Kidney tubule cell (primary cell): ENCODE results near the gene HES2.
"Not testable (repeated sequence)": the region's sequence is repeated elsewhere in the genome, so short reads cannot be mapped to it uniquely, and the experiment has no call there.

Experiments used
- DNase-seq: peaks from one replicate; pipeline ENCODE4 v3.0.0-alpha.2; 2018; ENCODE audit warnings: low spot score

The HES2 gene

DNA sequence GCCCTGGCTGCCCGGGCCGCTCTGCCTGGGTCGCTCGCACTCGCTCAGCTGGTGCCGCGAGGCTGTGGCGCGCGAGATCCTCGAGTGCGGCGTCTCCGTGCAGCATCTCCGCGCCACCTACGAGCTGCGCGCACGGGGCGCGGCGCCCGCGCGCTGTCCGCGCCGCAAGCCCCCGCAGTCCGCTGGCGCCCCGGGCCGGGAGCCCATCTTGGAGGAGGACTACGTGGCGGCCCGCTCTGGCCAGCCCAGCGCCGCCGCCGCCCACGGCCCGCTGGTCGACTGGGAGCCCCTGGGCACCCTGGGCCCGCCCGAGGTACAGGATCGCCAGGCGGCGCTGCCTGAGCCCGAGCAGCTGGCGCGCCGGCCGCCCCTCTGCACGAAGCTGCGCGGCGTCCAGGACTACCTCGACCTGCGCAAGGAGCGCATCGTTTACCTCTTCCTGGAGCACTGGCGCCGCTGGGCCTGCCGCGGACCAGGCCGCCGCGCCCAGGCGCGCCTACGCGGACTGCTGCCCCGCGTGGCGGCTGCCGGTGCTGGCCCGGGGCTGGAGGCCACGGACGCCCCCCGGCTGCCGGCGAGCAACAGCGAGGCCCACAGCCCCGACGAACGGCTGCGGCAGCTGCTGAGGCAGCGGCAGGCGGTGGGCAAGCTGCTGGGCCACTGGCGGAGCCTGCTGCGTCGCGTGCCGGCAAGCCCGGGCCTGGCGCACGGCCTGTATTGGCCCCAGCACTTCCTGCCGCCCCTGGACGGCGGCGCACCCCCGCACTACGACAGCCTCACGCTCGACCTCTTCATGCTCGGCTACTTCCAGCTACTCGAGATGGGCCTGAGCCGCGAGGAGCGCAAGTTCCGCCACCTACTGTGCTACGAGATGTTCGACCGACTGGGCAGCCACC, 35.4 kb upstream of the HES2 start:
- no peak for DNase-seq

DNA sequence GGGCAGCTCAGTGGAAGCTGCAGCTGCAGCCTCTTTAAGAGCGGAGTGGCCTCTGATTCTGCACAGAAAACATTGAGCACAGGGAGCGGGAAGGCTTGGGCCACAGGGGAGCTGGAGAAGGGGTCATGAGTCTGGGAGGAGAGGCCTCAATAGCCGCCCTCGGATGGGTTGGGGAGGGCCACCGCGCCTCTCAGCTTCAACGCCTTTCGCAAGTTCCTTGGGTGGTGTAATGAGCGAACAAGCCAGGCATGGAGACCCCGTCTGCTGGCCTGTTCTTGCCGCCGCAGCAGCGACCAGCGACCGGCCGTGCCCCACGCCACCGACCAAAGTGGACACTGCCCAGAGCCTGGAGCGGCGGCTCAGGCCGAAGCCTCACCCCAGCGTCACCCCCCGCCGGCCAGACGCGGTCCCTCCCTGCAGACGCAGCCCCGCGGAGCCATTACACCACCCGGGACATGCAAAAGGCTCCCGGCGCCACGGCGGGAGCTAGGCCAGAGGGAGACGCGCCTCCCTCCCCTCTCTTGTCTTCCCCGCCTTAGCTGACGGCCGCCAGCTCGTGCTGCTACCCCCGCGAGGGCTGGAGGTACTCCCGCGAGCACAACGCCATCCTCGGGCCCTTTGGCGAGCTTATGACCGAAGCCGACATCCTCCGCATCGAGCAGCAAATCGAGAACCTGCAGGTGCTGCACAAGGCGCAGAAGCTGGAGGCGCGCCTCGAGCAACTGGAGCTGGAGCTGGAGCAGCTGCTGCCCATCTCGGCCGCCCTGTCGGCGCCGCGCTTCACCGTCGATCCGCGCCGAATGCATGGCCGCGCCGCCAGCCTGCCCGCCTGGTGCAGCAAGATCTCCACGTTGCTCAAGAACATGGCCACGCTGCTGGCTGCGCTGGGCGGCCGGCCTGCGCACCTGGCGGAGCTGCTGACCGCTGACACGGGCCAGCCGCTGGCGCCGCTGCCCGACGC, 34.5 kb upstream of the HES2 start:
- DNase-seq: not testable (repeated sequence)

DNA sequence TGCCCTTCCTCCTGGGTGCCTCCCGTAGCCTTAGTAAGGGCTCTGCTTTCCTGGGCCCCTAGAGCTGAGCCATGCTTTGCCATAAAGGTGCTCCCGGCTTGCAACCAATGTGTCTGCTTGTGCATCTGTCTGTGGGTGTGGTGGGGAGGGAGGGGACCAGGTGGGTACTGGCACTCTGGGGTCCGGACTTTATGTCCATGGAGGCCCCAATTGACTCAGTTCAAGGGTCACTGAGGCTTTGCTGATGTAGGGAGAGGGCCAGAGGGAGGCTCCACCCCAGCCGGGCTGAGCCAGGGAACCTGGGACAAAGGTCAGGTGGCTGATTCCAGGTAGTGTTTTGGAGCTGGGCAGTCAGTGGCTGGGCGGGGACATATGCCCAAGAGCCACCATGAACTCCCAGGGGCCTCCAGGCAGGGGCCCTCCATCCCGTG, 31.2 kb upstream of the HES2 start:
- DNase-seq: no peak

GRCh38 chr1:6450486-6450885, 30.8 kb upstream of the HES2 start:
- not testable (repeated sequence) for DNase-seq

DNA sequence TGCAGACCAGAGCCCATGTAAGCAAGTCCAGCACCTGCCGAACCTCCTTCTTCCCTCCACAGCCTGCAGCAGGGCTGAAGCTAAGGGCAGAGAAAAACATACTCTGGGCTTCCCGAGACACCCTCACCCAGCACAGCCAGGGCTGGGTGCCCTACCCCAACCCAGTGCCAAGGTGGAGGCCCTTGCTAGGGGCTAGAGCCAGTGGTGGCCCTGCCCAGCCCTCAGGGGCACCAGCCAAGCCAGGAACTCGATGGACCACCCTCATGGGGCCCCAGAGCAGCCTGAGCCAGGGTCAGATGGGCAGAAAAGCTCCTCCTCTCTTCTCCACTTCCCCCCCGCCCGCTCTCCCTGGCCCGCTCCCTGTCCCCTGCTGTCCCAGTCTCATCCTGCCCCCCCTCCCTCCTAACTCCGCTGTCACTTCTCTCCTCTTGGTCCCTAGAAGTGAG, 30.3 kb upstream of the HES2 start:
- DNase-seq: no peak

DNA sequence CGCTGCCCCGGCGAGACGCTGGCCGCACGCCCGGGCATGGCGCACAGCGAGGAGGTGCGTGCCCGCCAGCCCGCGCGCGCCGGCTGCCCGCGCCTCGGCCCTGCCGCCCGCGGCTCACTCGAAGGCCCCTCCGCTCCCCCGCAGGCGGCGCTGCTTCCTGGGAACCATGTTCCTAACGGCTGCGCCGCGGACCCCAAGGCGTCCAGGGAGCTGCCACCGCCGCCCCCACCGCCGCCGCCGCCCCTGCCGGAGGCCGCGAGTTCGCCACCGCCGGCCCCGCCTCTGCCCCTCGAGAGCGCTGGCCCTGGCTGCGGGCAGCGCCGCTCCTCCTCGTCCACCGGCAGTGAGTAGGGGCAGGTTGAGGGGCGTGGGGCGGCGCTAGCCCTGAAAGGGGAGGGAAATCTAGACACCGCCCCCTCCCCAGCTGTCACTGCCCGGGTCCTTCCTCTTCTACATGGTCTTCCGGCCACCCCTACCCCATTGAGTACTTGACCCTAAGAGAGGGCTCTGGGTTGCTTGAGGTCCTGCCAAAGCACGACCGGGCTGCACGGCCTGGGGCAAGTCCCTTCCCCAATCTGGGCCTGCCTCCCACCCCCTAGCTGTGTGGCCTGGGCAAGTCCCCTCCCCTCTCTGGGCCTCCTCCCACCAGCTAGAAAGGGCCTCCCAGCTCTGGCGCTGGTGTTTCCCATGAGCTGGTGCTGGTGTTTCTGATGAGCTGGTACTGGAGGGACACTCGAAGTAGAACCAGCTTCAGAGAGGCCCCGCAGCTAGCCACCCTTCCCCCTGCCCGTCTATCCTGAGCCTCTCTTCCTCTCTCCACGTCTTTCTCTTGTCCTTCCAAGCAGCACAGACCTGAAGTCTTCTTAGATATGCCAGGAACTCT, 29.3 kb upstream of the HES2 start:
- no peak for DNase-seq

DNA sequence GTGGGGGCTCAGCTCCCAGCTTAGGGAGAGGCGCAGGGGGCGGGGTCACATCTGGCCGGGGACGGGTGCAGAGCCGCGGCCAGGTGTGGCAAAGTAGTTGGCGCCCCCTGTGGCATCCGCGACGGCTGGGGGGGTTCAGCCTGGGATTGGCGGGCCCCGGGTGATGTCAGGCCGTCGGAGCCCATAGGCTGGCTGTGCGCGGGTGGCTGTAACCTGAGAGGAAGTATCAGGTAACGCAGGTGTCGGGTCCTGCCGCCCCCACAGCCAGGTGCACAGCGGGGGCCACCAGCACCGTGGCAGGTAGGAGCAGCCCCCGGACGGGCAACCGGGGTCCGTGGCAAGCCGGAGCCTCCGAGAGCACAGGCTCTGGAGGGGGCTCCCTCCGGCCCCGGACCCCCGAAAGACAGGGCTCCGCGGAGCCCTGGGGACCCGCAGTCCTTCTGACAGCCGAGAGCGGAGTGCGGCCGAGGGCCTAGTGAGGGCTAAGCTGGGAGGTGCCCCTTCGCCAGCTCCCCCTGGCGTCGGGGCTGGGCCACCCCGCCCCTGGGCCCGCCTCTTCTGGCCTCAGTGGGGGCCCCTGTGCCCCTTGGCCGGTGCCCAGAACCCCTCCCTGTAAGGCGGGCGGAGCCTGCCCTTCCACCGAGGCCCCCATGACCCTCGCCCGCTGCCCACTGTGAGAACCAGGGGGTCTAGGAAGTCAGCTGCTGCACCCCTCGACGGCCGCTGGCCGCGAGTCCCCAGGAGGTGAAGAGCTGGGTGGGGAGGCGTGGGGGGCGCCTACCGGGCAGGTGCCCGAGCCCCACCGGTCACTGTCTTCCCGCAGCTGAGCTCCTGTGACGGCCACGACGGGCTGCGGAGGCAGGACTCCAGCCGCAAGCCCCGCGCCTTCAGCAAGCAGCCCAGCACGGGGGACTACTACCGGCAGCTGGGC, 28.4 kb upstream of the HES2 start:
- no peak for DNase-seq

DNA sequence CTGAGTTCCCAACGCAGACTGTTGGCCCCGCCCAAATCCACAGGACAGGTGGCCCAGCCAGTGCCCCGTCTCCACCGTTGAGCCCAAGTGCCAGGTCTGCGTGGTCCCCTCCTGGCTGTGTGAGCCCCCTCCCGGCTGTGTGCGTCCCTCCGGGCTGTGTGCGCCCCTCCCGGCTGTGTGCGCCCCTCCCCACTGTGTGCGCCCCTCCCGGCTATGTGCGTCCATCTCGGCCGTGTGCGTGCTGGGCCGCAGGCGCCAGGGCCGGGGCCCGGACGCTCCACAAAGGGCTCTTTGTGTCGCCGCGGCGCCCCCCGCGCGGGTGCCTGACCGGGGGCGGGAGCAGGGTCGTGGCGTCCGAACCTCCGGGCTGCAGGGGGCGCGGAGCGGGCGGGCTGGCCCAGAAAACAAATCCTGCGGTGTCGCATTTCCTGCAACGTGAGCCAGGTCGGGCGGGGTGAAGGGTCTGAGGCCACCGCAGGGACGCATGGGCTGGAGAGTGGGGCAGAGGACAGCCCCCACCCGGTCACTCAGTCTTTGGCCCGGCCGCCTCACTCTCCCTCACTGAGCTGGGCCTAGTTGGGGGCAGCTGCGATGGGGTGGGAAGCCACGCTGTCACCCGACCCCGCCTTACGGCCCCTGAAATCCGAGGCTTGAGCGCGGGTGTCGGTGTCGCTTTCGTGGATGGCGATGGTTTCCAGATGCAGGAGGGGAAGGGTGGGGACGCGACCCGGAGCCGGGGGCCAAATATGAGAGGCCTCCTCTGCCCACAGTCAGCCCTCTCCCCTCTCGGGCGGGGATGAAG, 27.5 kb upstream of the HES2 start:
- DNase-seq: no peak

DNA sequence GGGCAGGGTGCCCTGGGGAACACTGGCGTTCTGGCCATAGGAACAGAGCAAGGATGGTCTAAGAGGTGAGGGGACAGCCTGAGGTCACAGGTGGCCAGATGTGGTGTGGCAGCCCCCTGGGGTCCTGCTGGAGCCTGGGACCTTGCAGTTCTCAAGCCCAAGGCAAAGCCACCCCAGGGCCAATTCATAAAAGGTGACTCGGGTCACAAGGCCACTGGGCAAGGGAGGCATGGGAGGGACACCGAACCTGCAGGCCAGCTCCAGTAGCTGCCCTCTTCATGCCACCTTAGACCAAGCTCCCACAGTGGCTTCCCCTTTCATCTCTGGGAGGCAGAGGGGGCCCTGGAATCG, 26.9 kb upstream of the HES2 start:
- DNase-seq: no peak

GRCh38 chr1:6445929-6446328, 26.2 kb upstream of the HES2 start:
- DNase-seq: not testable (repeated sequence)

GRCh38 chr1:6445062-6445763, 25.5 kb upstream of the HES2 start:
- DNase-seq: peak; percentile 41

DNA sequence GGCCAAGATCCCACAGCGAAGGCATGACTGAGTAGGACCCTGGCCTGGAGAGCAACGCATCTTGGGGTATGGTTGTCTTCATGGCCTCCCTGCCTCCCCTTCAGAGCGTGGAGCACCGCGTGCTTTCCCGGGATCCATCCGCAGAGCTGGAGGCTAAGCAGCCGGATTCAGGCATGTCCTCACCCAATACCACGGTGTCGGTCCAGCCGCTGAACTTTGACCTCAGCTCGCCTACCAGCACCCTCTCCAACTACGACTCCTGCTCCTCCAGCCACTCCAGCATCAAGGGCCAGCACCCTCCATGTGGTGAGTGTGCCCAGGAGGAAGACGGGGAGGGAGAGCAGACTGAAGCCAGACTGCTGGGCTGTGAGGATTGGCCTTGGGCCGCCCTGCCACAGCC, 24.7 kb upstream of the HES2 start:
- no peak for DNase-seq

GRCh38 chr1:6443339-6444115, 23.8 kb upstream of the HES2 start:
- DNase-seq: no peak

- no peak for DNase-seq
Measured at GRCh38 chr1:6441586-6441985, 21.9 kb upstream of the HES2 start.

DNA sequence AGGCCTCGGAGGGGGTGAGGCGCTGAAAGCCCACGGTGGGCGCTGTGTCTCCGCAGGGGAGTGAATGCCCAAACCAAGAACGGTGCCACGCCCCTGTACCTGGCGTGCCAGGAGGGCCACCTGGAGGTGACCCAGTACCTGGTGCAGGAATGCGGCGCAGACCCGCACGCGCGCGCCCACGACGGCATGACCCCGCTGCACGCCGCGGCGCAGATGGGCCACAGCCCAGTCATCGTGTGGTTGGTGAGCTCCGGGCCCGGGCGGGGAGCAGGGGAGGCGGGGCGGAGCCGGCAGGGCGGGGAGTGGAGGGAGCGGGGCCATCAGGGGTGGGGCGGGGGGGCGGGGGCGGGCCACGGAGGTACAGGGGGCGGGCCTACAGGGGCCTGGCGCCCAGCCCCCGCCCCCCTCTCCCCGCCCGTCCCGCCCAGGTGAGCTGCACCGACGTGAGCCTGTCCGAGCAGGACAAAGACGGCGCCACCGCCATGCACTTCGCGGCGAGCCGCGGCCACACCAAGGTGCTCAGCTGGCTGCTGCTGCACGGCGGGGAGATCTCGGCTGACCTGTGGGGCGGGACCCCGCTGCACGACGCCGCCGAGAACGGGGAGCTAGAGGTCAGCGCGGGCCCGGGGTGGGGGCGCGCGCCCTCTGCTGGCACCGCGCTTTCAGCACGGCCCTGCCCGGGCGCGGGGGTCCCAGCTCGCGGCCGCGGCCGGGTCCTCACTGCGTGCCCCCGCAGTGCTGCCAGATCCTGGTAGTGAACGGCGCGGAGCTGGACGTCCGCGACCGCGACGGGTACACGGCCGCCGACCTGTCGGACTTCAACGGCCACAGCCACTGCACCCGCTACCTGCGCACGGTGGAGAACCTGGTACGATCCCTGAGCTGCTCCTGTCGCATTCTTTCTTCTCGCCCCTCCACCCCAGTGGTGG, 20.7 kb upstream of the HES2 start:
- peak; percentile 73 for DNase-seq

- DNase-seq: peak; percentile 72
Measured at GRCh38 chr1:6438047-6438525, 18.4 kb upstream of the HES2 start.
